GM19023 (cell line): ENCODE measurements around the gene VIT.

Experiments used
- ATAC-seq: cut with Tn5 transposase; IDR thresholded peaks from one replicate; pipeline ENCODE4 v1.9.1; 2021; ENCODE audit warnings: mild to moderate bottlenecking, moderate library complexity; ENCODE audit not compliant: unreplicated experiment

VIT gene

DNA sequence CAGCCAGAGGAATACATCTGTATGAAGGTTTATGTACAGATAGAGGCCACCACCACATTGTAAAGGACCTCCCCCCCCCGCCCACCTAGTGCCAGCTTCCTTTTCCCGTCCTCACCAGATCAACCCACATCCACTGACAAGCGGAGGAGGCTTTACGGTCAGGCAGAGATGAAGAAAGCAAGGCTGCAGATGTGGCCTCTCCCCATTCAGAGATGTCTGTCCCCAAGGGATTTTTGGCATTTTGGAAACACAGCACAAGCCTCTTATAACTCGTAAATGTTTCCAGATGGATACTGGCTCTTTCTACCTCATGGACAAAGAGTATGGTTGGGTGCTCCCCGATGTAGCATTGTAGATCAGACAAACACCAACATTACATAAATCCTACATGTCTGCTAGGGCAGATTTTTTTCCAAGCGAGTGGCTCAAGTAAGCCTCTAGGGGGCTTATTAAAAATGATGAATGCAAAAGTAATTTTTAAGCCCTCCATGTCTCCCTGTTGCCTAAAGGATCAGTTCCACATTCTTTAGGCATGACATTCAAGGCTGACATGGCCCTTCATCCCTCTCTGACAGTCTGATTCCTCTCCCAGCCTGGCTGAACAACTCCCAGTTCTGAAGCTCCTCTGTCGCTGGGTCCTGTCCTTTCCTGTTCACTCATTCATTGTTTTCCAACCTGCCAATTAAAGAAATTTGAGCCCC is 11.7 kb downstream of the VIT start:
- no peak for ATAC-seq

- no peak for ATAC-seq
These were observed 14.5 kb downstream of the VIT start for GRCh38 chr2:36710858-36711515.

DNA sequence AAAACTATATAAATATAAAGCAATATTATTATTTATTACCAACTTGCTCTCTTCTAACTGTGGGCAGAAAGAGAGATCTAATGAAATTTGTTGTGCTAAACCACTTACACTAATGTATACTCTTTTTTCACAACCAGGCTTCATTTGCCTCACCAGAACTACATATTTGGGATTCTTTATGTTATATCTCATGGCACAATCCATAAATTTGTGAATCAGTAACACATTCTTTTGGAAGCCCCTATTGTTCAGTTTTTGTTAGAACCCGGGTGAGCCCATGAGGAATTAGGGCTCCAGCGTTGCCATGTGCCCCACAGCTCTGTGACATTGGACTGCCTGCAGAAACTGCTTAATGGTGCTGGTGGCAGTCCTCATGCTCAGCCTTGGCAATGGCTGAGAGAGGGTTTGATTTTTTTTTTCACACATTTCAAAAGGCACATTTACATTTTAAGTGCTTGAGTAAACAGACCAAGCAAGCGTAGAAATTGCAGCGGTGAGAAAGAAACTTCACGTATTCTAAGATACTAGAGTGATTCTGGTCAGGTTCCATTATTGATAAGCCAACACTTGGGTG is 15.3 kb downstream of the VIT start:
- ATAC-seq, result no peak

DNA sequence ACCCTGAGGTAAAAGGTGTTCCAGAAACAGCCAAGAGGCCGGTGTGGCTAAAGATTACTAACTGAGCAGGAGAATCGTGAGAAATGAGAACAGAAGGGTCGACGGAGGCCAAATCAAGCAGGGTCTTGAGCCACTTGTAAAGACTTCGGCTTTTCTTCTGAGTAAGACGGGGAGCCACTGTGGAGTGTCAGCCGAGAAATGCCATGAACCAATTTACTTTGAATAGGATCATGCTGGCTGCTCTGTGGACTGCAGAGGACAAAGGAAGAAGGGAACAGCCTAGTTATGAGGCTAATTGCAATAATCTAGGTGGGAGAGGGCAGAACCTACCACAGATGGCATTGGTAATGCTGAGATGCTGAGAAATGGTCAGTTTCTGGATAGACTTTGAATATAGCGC is 16.8 kb downstream of the VIT start:
- ATAC-seq, result no peak

DNA sequence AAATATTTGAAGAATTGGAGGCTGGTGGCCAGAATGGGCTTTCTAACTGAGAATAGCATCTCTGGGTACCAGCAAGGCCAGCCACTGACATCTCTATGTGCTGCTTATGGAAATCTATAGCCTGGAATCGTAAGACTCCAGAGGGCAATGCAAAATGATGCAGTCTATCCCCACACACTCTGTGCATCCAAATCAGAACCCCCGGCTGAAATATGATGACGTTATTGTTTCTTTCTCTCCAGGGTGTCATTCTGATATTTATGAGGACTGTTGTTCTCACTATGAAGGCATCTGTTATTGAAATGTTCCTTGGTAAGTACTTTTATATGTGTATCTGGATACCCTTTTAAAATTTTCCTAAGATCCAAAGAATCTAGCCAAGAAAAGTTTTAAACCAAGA is 19.6 kb downstream of the VIT start:
- no peak for ATAC-seq

- ATAC-seq, result no peak
These were observed 21.2 kb downstream of the VIT start for GRCh38 chr2:36717603-36718266.

DNA sequence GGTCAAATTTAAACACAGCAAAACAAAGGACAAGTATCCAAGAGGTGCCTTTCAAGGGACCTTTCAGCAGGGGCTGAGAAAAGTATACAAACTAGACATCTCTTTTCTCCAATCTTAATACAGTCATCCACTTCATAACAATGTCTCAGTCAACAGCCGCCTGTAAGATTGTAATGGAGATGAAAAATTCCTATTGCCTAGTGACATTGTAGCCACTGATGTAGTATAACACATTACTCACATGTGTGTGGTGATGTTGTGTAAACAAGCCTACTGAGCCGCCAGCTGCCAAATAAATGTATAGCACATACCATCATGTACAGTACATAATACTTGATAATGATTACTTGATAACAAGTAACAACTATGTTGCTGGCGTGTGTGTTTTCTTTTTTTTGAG is 31.0 kb downstream of the VIT start:
- ATAC-seq, result no peak

- no peak for ATAC-seq
These were observed 32.6 kb downstream of the VIT start for GRCh38 chr2:36729067-36729466.

DNA sequence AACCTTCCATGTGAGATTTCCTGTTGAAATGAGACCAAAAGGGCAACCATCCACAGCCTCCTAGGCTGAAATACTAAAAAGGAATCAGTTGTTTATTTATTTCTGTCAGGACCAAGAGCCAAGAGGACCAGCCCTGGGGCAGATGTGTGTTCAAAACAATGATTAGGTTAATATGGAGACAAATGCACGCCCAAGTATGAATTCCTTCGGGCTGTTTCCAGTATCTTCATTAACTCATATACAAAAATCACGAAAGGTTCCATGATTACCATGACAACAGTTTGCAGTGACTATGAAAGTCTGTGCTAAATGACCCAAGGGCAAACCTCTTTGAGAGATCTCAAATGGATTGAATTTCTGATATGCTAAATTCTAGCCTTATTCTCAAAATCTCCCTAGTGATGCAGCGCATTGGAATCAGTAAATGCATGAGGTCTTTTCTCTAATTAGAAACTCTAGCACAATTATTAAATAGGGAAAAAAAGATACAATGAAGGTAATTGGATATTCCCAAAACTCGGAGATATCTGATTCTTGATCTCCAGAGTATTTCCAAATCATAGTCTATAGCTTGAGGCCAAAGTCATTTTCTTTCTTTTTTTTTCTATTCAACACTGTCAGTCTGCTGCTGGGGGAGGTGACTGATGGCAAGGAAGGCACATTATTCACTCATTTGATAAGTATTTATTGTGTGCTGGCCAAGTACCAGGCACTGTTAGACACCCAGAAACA is 35.6 kb downstream of the VIT start:
- no peak for ATAC-seq

- ATAC-seq, result no peak
These were observed 36.1 kb downstream of the VIT start for GRCh38 chr2:36732673-36733036.

GRCh38 chr2:36733215-36733614 is 36.7 kb downstream of the VIT start:
- no peak for ATAC-seq

DNA sequence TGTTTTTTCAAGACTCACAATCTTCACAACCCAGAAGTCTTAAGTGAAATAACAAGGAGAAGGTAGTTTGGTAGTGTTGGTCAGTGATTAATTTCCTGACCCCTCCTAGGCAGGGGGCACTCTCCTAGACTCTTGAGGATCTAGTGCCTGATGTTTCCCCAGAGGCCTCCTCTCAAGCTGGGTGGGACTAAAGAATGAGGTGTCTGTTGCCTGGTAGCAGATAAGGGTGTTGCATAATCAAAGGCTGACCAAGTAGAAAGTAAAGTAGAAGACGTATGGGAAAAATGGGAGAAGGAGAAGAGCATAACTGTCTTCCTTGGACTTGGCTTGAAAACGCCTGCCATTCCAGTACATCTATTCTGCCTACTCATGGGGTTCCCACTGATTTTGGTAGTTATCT is 37.8 kb downstream of the VIT start:
- ATAC-seq, result no peak

DNA sequence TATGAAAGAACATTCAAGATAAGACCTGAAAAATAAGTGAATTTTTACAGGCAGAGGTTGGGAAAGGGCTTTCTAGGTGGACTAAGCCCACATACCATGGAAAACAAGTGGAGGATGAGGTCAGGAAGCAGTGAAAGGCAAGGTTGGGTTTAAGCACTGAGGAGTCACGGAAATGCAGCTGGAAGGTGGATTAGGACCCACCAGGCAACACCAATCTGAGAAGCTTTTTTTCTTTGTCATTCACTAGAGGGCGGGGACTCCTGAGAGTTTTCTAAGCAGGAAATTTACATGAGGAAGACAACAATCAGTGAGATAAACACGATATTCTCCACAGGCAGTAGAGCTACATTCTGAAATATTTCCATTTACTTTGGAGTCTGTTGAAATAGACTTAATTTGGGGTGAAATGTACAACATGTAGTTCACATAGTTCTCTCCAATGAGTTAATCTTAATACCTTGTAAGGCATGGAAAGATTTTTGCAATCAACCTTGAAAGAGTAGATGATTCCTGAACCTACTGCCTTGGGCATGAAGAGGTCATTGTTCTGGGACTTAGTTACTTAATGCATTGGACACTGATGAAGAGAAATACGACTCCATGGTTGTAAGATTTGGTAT is 40.7 kb downstream of the VIT start:
- ATAC-seq, result no peak

- ATAC-seq, result no peak
These were observed 43.6 kb downstream of the VIT start for GRCh38 chr2:36740061-36740460.

DNA sequence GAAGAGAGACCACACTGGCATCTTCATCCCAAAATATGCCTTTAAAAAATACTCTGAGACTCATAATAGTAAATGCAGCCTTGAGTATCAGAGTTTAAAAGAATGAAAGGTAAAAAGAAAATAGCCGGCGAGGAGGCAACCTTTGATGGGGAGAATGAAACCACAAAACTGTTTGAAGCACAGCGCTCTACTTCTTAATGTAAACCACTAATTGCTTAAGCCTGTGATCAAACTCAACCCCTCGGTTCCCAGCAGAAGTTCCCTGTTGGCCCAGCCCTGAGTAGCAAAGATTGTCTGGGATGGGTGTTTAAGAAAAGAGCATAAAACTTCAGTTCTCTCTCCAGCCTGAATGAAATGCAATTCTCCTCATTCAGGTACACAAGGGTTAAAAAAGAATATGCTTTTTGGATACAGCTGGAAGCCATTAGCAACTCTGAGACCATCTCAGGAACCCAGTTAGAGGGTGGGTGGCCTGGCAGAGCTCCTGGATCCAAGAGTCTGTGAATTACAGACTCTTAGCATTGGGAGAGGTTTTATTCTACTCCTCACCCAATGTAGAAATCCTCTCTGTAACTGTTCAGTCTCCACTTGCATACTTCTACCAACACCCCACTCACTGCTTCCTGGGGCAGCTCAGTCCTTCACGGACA is 44.8 kb downstream of the VIT start:
- ATAC-seq, result no peak

GRCh38 chr2:36743954-36744353 is 47.4 kb downstream of the VIT start:
- ATAC-seq, result no peak

DNA sequence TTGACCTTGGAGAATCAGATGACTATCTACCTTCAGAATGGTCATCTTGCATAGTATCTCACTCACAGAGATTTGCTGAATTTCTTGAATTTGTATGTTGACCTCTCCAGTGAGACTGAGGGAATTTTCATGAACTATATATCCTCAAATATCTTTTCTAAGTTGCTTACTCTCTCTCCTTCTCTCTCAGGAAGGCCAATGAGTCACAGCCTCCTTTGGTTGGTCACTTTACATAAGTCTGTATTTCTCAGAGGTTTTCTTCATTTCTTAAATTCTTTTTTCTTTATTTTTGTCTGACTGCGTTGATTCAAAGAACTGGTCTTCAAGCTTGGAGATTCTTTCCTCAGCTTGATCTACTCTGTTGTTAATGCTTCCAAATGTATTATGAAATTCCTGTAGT is 51.7 kb downstream of the VIT start:
- no peak for ATAC-seq

- no peak for ATAC-seq
These were observed 53.6 kb downstream of the VIT start for GRCh38 chr2:36750101-36750500.

GRCh38 chr2:36753706-36754221 is 57.3 kb downstream of the VIT start:
- no peak for ATAC-seq

- no peak for ATAC-seq
These were observed 58.1 kb downstream of the VIT start for GRCh38 chr2:36754578-36754977.
